ENCODE results near the gene GJB3.
A peak's percentile ranks its signal among the peaks of the same experiment; 100 is the strongest.
"Not testable (repeated sequence)": the region's sequence is repeated elsewhere in the genome, so short reads cannot be mapped to it uniquely, and the experiment has no call there.

Gene GJB3

GRCh38 chr1:34786521-34787325 lies 5.7 kb downstream of the GJB3 start:
- DNase-seq, result peak; percentile 66

GRCh38 chr1:34787461-34788420 lies 6.7 kb downstream of the GJB3 start:
- DNase-seq, result no peak

DNA sequence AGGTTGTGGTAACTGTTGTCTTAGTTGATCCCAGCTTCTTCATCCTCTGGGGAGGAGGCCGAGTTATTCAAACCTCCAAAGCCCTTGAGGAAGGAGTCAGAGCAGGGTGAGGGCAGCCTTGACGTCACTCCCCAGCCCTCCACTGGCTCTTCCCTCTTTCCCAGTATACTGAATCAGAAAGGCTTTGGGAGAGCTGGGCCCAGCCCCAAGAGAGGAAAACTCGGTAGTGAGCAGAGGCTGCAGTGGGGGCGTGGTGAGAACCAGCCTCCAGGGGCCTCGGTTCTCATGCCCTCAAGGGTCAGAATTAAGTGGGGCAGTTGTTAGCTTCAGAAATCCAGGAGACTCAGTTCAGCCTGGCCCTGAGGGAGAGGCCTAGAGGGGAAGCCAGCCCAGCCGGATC lies 10.0 kb downstream of the GJB3 start:
- no peak for DNase-seq

GRCh38 chr1:34792424-34792823 lies 11.4 kb downstream of the GJB3 start:
- no peak for DNase-seq

DNA sequence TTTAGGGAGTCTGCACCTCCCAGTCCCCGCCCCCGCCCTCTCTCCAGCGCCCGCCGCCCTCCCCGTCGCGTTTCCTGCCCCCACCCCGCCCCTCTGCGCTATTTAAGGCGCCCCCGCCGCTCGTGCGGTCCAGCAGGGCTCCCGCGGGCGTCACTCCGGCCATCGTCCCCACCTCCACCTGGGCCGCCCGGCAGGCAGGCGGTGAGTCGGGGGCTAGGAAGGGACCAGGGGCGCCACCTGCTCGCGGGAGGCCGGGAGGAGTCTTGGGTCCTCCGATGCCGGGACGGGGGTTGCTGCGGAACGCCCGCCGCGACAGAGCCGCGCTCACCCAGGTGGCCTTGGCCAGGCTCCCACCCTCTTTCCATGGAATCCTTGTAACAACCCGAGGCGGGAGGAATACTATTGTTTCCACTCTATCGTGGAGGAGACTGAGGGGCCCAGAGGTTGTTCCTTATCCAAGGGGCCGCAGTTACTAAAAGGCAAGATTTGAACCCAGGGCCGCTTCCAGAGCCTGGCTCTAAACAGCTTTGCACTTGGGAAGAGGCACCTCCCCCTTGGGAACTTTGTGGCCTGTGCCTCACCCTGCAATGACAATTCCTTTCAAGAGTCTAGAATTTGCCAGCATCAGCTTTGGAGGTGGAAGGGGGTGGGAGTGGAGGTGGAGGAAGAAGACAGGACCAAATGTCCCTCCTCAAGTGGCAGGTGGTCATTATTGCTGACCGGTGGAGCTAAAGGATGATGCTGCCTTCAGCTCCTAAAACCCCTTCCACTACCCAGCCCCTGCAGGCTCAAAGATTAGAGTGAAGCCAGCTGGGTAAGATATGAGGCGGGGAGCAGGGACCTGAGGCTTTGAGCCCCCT lies 12.1 kb downstream of the GJB3 start, which contains the start of gene GJA4:
Gene GJA4, plus strand, starts transcription at position 132 of the 860 bp plus-strand sequence. CDS start 1,215 bp downstream, outside the sequence.
- DNase-seq, result no peak

DNA sequence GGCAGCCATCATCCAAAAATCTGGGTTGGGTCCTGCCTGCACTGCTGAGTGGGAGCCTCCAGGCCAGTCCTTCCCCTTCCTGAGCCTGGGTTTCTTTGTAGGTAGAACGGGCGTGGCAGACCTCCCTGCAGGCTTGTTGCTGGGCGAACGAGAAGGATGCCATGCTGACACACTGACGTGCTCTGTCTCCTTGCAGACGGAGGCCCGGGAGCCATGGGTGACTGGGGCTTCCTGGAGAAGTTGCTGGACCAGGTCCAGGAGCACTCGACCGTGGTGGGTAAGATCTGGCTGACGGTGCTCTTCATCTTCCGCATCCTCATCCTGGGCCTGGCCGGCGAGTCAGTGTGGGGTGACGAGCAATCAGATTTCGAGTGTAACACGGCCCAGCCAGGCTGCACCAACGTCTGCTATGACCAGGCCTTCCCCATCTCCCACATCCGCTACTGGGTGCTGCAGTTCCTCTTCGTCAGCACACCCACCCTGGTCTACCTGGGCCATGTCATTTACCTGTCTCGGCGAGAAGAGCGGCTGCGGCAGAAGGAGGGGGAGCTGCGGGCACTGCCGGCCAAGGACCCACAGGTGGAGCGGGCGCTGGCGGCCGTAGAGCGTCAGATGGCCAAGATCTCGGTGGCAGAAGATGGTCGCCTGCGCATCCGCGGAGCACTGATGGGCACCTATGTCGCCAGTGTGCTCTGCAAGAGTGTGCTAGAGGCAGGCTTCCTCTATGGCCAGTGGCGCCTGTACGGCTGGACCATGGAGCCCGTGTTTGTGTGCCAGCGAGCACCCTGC lies 13.2 kb downstream of the GJB3 start:
- no peak for DNase-seq

- DNase-seq, result no peak
Measured at GRCh38 chr1:34794790-34795180, 13.8 kb downstream of the GJB3 start.

GRCh38 chr1:34795916-34796315 lies 14.9 kb downstream of the GJB3 start:
- no peak for DNase-seq

GRCh38 chr1:34796990-34797389 lies 16.0 kb downstream of the GJB3 start:
- no peak for DNase-seq

DNA sequence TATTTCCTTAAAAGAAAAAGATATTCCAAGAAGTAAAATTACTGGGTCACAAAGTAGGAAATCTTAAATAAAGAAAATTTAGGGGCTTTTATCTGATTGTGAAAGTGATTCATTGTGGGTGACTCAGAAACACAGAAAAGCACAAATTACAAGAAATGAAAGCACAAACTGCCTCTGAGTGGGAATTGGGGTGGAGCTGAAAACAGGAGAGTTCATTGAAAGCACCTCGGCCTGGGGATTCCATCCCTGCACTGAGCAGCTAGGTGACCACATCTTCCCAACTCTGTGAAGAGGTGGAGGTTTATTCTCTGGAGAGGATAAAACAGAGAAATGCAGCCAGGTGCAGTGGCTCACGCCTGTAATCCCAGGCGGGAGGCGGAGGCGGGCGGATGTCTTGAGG lies 19.2 kb downstream of the GJB3 start:
- no peak for DNase-seq

GRCh38 chr1:34803770-34804169 lies 22.8 kb downstream of the GJB3 start:
- no peak for DNase-seq

GRCh38 chr1:34806396-34806795 lies 25.4 kb downstream of the GJB3 start:
- DNase-seq, result no peak

- no peak for DNase-seq
Measured at GRCh38 chr1:34808051-34808810, 27.2 kb downstream of the GJB3 start.

- not testable (repeated sequence) for DNase-seq
Measured at GRCh38 chr1:34810781-34811180, 29.8 kb downstream of the GJB3 start.

DNA sequence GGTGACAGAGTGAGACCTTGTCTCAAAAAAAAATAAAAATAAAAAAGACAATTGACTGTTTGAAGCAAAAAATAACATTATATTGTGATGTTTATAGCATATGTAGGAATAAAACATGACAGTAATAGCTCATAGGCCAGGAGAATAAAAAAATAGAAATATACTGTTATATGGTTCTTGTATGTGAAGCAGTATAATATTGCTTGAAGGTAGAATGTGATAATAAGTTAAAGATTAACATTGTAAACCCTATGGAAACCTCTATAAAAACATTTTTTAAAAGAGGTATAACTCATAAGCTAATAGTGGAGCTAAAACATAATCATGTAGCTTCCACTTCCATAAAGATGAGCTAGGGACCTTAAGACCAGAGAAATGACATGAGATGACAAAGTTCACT lies 35.3 kb downstream of the GJB3 start:
- no peak for DNase-seq

DNA sequence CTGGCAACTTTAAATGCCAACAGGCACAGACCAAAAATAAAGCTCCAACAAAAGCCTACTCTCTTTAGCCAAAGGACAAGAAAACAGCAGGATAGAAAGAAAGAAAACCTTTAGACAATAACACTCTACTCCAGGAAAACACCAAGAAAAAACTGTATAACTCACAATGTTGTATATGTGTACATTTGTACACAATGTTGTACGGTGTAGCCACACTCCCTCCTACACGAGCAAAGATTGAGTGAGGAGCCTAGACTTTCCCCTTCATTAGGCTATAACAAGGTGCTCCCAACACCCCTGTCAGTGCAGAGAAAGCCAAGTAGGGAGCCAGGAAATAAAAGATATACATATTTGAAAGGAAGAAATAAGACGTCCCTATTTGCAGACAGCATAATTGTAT lies 35.8 kb downstream of the GJB3 start:
- no peak for DNase-seq

DNA sequence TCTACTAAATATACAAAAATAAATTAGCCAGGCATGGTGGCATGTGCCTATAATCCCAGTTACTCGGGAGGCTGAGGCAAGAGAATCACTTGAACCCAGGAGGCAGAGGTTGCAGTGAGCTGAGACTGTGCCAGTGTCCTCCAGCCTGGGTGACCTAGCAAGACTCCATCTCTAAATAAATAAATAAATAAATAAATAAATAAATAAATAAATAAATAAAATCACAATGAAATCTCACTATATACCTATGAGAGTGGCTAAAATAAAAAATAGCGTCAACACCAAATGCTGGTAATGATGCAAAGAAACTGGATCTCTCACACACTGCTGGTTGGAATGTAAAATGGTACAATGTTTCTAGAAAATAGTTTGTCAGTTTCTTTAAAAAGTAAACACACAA lies 37.8 kb downstream of the GJB3 start:
- not testable (repeated sequence) for DNase-seq

GRCh38 chr1:34822202-34822601 lies 41.2 kb downstream of the GJB3 start:
- DNase-seq, result no peak

- no peak for DNase-seq
Measured at GRCh38 chr1:34824817-34825454, 43.9 kb downstream of the GJB3 start.

DNA sequence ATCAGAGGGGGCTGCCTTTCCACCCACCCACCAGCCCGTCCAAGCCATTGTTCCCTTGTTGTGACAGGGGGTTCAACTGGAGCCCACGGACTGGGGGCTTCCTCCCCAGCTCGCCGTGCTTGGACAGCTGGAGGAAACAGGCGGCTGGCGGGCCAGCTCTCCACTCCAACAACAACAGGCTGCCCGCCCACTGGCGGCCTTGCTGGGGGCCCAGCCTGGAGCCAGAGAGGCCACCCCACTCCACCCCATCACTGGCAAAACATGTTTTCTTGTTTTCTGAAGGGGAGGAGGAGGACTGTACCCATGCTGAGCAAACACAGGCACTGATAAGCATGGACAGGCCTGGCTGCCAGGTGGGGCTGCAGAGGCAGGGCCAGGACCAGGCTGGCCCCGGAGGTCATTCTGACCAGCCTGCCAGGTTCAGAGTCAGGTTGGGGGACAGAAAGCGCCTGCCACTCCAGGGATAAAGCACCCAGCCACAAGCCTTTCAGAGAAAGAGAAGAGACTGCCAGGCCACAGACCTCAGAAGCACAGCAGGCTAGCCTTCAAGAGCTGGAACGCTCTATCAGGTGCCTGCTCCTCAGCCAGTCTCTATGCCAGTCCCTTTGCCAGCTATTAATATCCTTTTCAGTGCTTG lies 44.6 kb downstream of the GJB3 start:
- no peak for DNase-seq

Measured in CD4-positive, alpha-beta T cell treated with Interleukin-17A for 1 hour (primary cell).